GM19351 (cell line): ENCODE data around the gene SNX11.

Source experiments
- ATAC-seq: cut with Tn5 transposase; IDR thresholded peaks from one replicate; pipeline ENCODE4 v1.9.1; 2021; ENCODE audit warnings: mild to moderate bottlenecking, moderate library complexity; ENCODE audit not compliant: unreplicated experiment

SNX11 gene

GRCh38 chr17:48129981-48130380 is 22.4 kb downstream of the SNX11 start:
- ATAC-seq, result no peak

- no peak for ATAC-seq
These were observed 23.8 kb downstream of the SNX11 start for GRCh38 chr17:48131216-48131824.

GRCh38 chr17:48132385-48132784 is 24.8 kb downstream of the SNX11 start:
- no peak for ATAC-seq

- ATAC-seq, result no peak
These were observed 27.4 kb downstream of the SNX11 start for GRCh38 chr17:48134912-48135480.

- ATAC-seq, result no peak
These were observed 30.1 kb downstream of the SNX11 start for GRCh38 chr17:48137656-48138055.

GRCh38 chr17:48139944-48140343 is 32.4 kb downstream of the SNX11 start:
- ATAC-seq, result no peak

- no peak for ATAC-seq
These were observed 36.1 kb downstream of the SNX11 start for GRCh38 chr17:48143629-48144028.

- no peak for ATAC-seq
These were observed 36.7 kb downstream of the SNX11 start for GRCh38 chr17:48144231-48144630.

- no peak for ATAC-seq
These were observed 37.6 kb downstream of the SNX11 start for GRCh38 chr17:48144976-48145798.

GRCh38 chr17:48148029-48148770 is 40.6 kb downstream of the SNX11 start:
- no peak for ATAC-seq

- no peak for ATAC-seq
These were observed 41.6 kb downstream of the SNX11 start for GRCh38 chr17:48148854-48149786.

- ATAC-seq, result no peak
These were observed 42.4 kb downstream of the SNX11 start for GRCh38 chr17:48149787-48150463.

GRCh38 chr17:48150597-48151001 is 43.0 kb downstream of the SNX11 start:
- ATAC-seq, result no peak

- no peak for ATAC-seq
These were observed 43.7 kb downstream of the SNX11 start for GRCh38 chr17:48151220-48151619.

- ATAC-seq, result no peak
These were observed 44.7 kb downstream of the SNX11 start for GRCh38 chr17:48152289-48152688.

GRCh38 chr17:48153691-48154358 is 46.3 kb downstream of the SNX11 start:
- no peak for ATAC-seq

- no peak for ATAC-seq
These were observed 48.5 kb downstream of the SNX11 start for GRCh38 chr17:48155889-48156611.

GRCh38 chr17:48159232-48159631 is 51.7 kb downstream of the SNX11 start:
- no peak for ATAC-seq
